Anterior cingulate cortex (tissue), 58 donors: ENCODE measurements around the gene DGCR6L.
A peak's percentile ranks its signal among the peaks of the same experiment; 100 is the strongest.
"Not testable (repeated sequence)": the region's sequence is repeated elsewhere in the genome, so short reads cannot be mapped to it uniquely, and the experiment has no call there.

Source experiments
- DNase-seq, 58 donors: peaks; one replicate each; lab custom pipeline; 2025; lab: John Stamatoyannopoulos, UW

DGCR6L gene

GRCh38 chr22:20328569-20328930 is 8.7 kb upstream of the DGCR6L start:
- not testable (repeated sequence) for DNase-seq

- DNase-seq, result not testable (repeated sequence)
Observed at GRCh38 chr22:20325996-20326395, 6.1 kb upstream of the DGCR6L start.

DNA sequence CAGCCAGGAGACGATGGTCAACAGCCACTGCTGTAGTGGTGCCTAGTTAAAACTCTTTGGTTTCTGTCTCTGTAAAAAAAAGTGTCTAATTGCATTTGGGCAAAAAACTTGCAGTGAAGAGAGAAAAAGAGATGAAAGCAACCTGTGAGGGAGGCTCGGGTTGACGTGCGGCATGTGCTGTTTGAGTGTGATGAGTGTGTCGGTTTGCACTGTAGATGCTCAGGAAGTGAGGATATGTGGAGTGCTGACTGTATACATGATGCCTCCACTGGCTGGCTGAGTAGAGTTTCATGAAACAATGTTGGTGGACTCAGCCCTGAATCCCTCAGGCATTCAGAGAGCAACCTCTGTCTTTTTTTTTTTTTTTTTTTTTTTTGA is 4.3 kb upstream of the DGCR6L start:
- no peak for DNase-seq

- DNase-seq, result not testable (repeated sequence)
Observed at GRCh38 chr22:20321552-20322211, 1.8 kb upstream of the DGCR6L start.

DNA sequence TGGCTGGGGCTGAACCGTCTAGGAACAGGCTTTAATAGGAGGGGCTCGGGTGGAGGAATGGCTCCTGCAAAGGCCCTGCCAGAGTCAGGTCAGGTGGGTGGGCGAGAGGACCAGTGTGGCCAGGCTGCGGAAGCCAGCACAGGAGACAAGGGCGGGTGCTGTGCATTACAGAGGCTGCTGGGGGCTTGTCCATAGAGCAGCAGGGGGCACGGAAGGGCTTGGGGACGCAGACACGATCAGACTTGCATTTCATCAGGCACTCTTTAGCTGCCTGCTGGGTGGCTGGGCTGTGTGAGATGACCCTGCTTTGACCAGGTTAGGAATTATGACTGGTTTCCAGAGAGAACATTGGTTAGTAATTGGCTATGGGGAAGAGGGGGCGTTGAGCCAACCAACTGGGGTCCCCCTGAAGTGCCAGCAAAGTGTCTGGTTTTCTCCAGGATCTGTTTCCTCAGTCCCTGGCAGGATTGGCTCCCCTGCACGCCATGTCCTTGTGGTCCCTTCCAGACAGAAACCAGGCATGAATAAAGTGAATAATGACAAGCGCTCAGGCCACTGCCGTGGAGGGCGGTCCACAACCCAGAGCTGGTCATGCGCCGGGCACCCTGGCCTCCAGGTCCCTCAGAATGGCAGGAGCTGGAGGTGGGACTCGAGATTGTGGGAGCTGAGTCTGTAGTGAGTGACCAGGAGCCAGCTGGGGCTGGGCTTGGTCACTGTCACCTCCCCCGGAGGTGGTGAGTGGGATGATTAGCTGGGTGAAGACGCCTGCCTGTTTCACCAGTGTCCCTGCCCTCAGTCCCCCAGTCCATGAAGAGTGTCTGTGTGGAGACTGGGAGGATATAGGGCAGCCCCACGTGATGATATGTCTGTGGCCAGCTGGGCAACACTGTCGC is 1.0 kb upstream of the DGCR6L start:
- not testable (repeated sequence) for DNase-seq

GRCh38 chr22:20319041-20319744 is 667 bp downstream of the DGCR6L start:
- peak in 7 of 58 donors; percentile 9 to 55 (median 49) for DNase-seq

DNA sequence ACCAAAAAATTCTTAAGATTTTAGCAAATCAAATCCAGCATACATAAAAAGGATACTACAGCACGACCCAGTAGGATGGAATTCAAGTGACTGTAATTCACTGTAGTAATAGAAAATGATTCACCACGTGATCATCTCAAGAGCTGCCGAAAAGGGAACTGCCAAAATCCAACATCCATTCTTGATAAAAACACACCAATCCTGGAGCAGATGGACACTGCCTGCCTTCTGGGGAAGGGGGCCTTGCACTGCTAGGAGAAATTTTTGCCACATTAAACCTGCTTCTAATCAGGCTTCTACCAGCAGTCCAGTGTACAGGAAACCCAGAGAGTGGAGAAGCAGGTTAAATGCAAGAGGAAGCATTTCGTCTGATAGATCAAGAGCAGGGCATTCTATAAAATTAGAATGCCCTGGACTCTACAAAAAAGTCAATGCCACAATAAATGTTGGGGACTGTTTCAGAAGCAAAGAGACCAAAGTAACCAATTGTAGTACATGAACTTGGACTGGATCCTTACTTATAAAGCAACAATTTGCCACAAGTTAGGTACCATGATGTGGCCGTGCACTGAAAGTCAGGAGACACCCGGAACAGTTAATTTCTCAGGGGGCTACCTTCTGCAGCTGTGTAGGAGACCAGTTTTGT is 1.7 kb downstream of the DGCR6L start:
- DNase-seq, result not testable (repeated sequence)

DNA sequence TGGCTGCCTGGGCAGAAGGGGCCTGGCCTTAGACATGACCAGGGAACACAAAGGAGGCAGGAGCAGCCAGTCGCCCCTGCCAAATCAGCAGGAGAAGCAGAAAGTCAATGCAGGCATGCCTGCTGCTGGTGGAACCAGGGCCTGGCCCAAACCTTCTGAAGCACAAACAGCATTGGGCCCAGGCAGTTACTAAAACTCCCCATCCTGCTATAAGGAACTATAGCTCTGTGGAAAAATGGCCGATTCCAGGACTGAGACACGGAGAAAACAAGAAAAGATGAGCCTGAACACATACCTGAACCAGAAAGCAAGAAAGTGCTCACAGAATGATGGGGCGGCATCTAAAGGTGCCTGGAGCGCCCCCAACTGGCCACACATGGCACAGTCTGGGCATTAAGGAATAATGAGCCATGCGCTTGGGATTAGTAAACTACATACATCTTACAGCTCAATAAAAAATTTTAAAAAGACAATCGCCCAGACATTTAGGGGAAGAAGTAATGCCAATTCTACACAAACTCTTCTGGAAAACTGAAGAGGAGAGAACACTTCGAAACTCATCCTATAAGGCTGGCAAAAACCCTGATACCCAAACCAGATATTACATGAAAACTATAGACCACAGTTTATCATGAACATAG is 2.3 kb downstream of the DGCR6L start:
- DNase-seq, result peak in 1 of 58 donors; percentile 19

- DNase-seq, result no peak
Observed at GRCh38 chr22:20316844-20317401, 2.9 kb downstream of the DGCR6L start.

GRCh38 chr22:20316217-20316843 is 3.5 kb downstream of the DGCR6L start:
- no peak for DNase-seq

- DNase-seq, result no peak
Observed at GRCh38 chr22:20315337-20316216, 4.3 kb downstream of the DGCR6L start.

DNA sequence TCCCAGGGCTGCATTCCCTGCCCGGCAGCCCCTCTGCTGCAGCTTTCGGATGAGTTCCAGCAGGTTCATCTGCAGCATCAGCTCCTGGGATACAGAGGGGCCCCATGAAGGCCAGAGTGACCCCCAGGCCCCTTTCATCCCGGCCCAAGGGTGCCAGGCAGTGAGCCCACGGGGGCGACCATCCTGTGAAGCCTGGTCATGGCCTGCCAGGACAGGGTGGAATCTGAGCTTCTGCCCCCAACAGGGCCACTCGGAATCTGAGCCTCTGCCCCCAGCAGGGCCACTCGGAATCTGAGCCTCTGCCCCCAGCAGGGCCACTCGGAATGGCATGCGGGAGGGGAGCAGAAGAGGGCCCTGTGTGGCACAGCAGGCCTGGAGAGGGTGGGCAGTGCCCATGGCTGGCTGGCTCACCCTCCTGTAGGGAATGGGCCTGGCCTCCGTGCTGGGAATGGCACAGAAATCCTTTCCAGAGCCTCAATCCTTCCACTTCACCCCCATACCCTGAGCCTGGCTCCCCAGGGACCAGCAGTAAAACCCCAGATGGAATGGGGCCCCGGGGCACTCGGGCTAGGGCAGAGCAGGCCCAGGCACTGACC is 5.0 kb downstream of the DGCR6L start:
- DNase-seq, result not testable (repeated sequence)

DNA sequence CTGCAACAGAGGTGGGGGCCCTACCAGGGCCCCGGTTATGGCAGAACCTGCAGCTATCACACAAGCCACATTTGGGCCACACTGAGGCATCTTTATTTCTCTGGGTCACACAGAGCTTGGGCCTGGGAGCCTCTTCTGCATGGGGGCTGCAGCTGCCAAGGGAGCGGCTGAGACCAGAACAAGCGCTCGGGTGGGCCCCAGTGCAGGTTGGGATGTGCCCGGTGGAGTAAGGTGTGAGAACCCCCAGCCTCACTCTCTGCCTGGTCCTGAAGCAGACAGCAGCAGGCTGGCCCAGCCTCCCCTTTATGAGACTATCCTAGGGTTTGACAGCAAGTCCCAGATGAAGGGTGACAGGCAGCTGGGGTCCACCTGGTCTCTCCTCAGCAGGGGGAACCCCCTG is 5.7 kb downstream of the DGCR6L start:
- not testable (repeated sequence) for DNase-seq

- DNase-seq, result not testable (repeated sequence)
Observed at GRCh38 chr22:20313306-20314077, 6.4 kb downstream of the DGCR6L start.

- no peak for DNase-seq
Observed at GRCh38 chr22:20312396-20313191, 7.3 kb downstream of the DGCR6L start.
